T-helper 22 cell (primary cell): ENCODE data around the gene CD248.
"Not testable (repeated sequence)": the region's sequence is repeated elsewhere in the genome, so short reads cannot be mapped to it uniquely, and the experiment has no call there.

Experiments used
- DNase-seq: peaks from one replicate; pipeline ENCODE4 v3.0.0-alpha.2; 2020; ENCODE audit warnings: low read depth

Gene CD248

GRCh38 chr11:66313321-66314185 lies 3.3 kb downstream of the CD248 start:
- no peak for DNase-seq

DNA sequence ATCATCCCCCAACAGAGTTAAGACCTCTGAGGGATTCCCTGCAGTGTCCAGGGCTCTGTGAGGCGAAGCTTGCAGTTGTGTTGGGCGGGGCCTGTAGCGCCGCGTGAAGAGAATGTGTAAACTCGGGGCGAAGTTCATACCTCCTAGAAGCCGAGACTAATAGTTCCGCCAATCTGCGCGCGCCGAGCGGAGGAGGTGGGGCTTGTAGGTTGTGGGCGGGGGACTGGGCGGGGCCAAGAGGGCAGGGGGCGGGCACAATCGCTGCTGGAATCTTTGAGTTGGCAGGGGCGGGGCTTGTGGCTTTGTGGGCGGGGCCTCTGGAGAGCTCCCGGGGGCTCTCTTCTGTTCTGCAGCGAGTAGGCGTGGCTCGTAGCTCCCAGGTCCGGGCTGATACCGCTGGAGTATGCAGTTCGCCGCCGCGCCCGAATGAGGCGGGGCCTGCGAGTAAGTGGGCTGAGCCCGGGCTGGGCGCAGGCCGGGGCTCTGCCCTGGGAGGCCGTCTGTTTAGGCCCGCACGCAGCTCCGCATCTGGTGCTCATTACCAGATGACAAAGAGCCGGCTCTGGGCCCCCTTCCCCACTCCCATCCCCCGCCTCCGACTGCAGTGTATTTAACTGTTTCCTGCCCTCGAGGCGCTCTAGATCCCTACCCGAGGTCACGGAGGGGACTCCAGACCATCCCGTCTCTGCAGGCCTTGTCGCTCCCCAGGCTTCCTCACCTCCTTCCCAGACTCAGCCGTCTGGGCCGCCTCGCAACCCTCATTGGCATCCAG lies 4.1 kb downstream of the CD248 start:
- DNase-seq, result peak; percentile 96

GRCh38 chr11:66311965-66312548 lies 4.8 kb downstream of the CD248 start:
- DNase-seq, result peak; percentile 92

DNA sequence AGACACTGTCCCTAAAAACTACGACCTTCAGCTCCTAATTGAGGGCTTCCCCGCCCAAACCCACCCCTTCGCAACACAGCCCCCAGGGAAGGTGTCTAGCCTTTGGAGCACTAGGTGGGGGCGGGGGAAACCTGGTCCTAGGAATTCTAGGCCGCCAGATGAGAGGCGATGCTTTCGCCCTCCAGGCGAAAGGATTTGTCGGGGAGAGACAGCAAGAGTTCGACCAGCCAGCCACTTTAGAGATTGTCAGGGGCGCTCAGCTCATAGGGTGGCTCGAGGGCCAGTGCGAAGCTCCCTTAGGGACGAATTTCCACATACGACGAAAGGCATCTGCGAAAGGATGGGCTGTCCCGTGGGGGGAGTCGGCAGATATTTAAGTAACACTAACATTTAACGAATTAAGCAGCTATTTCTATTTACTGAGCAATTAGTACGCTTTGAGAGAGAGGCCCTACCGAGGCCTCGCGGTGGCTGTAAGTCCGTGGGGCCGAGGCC lies 5.3 kb downstream of the CD248 start:
- DNase-seq, result no peak

DNA sequence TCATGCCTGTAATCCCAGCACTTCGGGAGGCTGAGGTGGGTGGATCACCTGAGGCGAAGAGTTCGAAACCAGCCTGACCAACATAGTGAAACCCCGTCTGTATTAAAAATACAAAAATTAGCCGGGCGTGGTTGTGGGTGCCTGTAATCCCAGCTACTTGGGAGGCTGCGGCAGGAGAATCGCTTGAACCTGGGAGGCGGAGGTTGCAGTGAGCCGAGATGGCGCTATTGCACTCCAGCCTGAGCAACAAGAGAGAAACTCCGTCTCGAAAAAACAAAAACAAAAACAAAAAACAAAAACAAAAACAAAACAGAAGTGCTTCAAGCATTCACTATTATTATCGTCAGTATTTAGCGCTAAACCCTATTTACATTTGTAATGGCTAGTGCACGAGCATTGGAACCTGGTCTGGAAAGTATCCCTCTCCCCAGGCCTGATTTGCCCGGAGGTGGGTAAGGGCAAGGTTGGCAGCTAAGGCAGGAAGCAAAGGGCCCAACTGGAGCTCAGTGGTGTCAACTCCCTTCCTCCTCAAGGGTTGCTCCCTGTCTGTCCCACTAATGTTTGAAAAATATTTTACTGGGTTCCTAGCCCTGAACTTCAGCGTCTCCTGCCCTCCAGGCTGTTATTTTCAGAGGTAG lies 5.9 kb downstream of the CD248 start:
- not testable (repeated sequence) for DNase-seq

- no peak for DNase-seq
These were observed 6.5 kb downstream of the CD248 start for GRCh38 chr11:66310324-66310723.

GRCh38 chr11:66309475-66309874 lies 7.4 kb downstream of the CD248 start:
- no peak for DNase-seq

- DNase-seq, result no peak
These were observed 14.2 kb downstream of the CD248 start for GRCh38 chr11:66302656-66303055.

DNA sequence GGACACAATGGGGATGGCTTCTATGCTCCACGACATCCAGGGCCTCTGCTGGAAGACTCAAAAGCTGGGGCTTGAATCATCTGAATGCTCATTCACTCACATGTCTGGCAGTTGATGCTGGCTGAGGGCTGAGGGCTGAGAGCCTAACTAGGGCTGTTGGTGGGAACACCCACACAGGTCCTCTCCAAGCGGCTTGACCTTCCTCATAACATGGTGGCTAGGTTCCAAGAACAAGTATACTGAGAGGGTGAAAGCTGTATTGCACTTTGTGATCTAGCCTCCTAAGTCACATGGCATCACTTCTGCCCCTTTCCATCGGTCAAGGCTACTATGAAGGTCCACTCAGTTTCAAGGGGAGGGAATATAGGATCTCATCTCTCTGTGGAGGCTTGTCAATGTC lies 17.7 kb downstream of the CD248 start:
- no peak for DNase-seq

GRCh38 chr11:66297610-66298009 lies 19.2 kb downstream of the CD248 start:
- DNase-seq, result no peak

- no peak for DNase-seq
These were observed 21.9 kb downstream of the CD248 start for GRCh38 chr11:66294626-66295620.

DNA sequence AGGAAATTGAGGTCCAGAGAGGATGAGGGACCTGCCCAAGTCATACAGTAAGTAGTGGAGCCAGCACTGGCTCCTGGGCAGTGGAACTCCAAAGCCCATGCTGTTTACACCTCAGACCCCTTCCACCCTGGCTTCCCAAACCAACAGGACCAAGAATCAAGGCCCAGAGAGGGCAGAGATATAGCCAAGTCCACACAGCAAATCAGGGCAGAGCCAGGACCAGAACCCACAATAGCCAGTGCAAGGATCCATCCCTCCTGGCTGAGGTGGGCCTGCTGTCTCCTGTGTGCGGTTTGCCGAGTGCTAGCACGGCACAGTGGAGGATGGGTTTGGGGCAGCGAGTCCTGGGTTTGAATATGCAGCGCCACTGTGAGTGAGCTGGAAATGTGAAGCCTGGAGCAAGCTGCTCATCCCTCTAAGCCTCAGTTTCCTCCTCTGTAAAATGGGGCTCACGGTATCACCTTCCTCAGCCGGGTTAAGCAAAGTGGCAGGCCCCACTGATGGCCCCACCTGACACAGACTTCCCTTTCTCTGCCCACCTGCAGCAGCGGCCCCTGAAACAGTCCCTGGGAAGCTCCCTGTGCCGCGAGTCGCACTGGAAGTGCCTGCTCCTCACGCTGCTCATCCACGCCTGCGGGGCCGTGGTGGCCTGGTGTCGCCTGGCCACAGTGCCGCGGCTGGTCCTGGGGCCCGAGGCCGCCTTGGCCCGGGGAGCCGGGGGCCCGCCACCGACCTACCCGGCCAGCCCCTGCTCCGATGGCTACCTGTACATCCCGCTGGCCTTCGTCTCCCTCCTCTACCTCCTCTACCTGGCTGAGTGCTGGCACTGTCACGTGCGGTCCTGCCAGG lies 22.8 kb downstream of the CD248 start:
- no peak for DNase-seq

DNA sequence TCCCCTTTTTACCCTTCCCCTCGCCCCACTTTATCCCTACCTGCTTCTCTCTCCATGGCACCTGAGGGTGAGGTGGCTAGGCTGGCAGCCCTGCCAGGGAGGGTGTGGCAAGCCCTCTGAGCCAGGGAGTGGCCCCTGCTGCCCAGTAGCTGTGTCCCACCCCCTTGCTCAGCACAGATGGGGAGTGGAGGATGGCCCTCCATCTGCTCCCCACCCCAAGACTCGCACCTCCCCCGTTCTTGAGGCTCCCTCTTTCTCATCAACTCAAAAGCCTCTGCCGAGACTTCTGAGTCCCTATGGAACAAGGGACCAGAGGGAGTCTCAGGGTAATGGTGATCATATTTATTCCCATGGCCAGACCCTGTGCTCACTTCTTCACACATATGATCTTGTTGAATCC lies 23.5 kb downstream of the CD248 start:
- DNase-seq, result no peak

GRCh38 chr11:66292543-66293332 lies 24.1 kb downstream of the CD248 start:
- no peak for DNase-seq

DNA sequence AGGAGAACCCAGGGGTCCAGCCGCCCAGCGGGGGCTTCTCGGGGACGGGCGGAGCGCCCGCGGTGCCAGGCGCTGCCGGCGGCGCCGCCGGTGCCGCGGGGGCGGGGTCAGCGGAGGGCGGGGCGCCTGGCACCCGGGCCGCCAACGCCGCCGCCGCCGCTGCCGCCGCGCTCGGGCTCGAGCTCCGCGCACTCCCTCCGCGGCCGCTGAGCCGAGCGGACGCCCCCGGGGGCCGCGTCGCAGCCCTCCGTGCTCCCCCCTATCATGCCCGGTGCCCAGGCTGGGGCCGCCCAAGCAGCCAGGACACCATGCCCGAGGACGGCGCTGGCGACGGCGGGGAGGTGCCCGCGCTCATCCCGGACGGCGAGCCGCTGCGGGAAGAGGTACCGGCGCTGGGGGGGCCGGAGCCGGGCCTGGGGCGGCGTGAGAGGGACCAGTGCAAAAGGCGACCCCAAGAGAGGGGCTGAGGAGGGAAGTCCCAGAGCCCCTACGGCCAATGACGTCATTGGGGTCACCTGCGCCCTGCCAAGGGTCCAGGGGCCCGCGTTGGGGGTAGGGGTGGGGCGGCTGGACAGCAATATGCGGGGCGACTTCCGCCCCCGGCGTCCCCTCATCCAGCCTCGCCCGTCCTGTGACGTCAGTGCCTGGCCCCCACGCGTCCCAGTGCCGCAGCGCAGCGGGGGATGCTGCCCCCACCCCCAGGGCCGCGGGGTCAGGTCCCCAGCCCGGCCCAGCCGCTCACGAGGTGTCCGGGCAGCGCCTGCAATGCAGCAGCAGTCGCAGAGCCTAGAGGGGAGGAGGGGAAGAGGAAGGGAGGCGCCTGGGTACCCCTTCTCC lies 24.9 kb downstream of the CD248 start, which contains the start of gene TMEM151A:
Gene TMEM151A (plus strand): TSS at position 189 of the 837 bp plus-strand sequence. CDS start 120 bp downstream, at position 309.
- DNase-seq, result no peak

DNA sequence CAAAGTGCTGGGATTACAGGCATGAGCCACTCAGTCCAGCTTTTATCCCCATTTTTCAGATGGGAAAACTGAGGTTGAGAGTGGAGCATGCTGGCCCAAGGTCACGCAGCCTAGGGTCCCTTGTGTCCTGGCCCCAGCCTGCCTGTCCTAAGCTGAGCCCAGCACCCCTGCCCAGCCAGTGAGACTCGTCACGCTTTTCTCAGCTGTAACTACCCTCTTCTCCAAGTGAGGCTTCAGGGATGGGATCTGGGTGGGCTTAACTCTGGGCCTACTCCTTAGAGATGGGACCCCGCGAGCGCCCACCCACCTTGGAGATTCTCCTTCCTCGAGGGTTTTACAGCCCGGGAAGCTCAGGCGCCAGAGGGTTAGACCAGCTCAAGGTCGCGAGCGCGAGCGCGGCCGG lies 25.5 kb downstream of the CD248 start:
- no peak for DNase-seq

- DNase-seq, result no peak
These were observed 26.6 kb downstream of the CD248 start for GRCh38 chr11:66290330-66290621.
